Activated naive CD8-positive, alpha-beta T cell treated with anti-CD3 and anti-CD28 coated beads, Interleukin-2, amount 10 ng/mL, durations not matched to agents 7 days and 5 days (primary cell): ENCODE measurements around the gene SHB. TPM values are rescaled to one million over a fixed set of nuclear protein-coding genes. Genes with fewer than 3 reads are reported as not detected.
A peak's percentile ranks its signal among the peaks of the same experiment; 100 is the strongest.
"Not testable (repeated sequence)": the region's sequence is repeated elsewhere in the genome, so short reads cannot be mapped to it uniquely, and the experiment has no call there.

Experiments
- ATAC-seq: fragments of 150-1000 bp; cut with Tn5 transposase; one replicate; pipeline ENCODE4 v1.10.0; 2021; ENCODE audit warnings: low read depth, moderate library complexity
- POLR2A ChIA-PET: fragments of 350-600 bp; sonication (Branson Sonifier 250); formaldehyde crosslinking; loops from one replicate; lab custom pipeline; 2021; ENCODE audit warnings: antibody characterized with exemption; lab: Charles Lee
- DNase-seq: peaks from one replicate; pipeline ENCODE4 v3.0.0; 2021
- H3K27ac Mint-ChIP-seq: one replicate; pipeline ENCODE4 v1.8.0; 2022; ENCODE audit warnings: mild to moderate bottlenecking, mixed read lengths
- H3K27me3 Mint-ChIP-seq: one replicate; pipeline ENCODE4 v1.8.0; 2022; ENCODE audit warnings: mild to moderate bottlenecking, moderate library complexity, mixed read lengths
- H3K36me3 Mint-ChIP-seq: one replicate; pipeline ENCODE4 v1.8.0; 2021; ENCODE audit warnings: mild to moderate bottlenecking, mixed read lengths
- H3K4me1 Mint-ChIP-seq: one replicate; pipeline ENCODE4 v1.8.0; 2021; ENCODE audit warnings: mixed read lengths
- H3K4me3 Mint-ChIP-seq: one replicate; pipeline ENCODE4 v1.8.0; 2022; ENCODE audit warnings: mild to moderate bottlenecking, moderate library complexity, mixed read lengths
- H3K9me3 Mint-ChIP-seq: one replicate; pipeline ENCODE4 v1.8.0; 2021; ENCODE audit warnings: mixed read lengths
- total RNA-seq, 2 experiments: library from RNA; stranded (reverse); gene quantifications; one replicate each; pipeline ENCODE4 v1.2.3, GENCODE V29; 2021

Gene SHB
- total RNA-seq, 2 experiments from 2014 or later, result 0.78 to 1.1 TPM

- H3K4me3 Mint-ChIP-seq, result no peak overlapping the region
- POLR2A ChIA-PET, result no interaction called here
- no peak overlapping the region for H3K27ac Mint-ChIP-seq
- ATAC-seq, result no peak
- peaks cover 11% of the 10 kb centered on the region for H3K4me1 Mint-ChIP-seq
- no peaks in the 10 kb centered on the region for H3K9me3 Mint-ChIP-seq
- H3K36me3 Mint-ChIP-seq, result no peaks in the 10 kb centered on the region
- peaks cover 2% of the 10 kb centered on the region for H3K27me3 Mint-ChIP-seq
- no peak for DNase-seq
Measured at GRCh38 chr9:37967014-37967760, 101.8 kb downstream of the SHB start.

GRCh38 chr9:37966412-37967013, 102.5 kb downstream of the SHB start:
- Mint-ChIP-seq H3K27ac (no peak overlapping the region), H3K4me3 (no peak overlapping the region), H3K27me3 (peaks cover 2% of the 10 kb centered on the region), H3K36me3 (no peaks in the 10 kb centered on the region), H3K4me1 (peaks cover 13% of the 10 kb centered on the region), H3K9me3 (no peaks in the 10 kb centered on the region)
- ATAC-seq (no peak), DNase-seq (no peak)
- POLR2A ChIA-PET, result no interaction called here

GRCh38 chr9:37965676-37966345, 103.2 kb downstream of the SHB start:
- H3K4me1 Mint-ChIP-seq, result peaks cover 20% of the 10 kb centered on the region
- DNase-seq, H3K36me3 Mint-ChIP-seq, H3K27me3 Mint-ChIP-seq, H3K4me3 Mint-ChIP-seq, H3K27ac Mint-ChIP-seq, H3K9me3 Mint-ChIP-seq, POLR2A ChIA-PET: not testable (repeated sequence)
- peak; percentile 49 for ATAC-seq

GRCh38 chr9:37965116-37965515, 103.9 kb downstream of the SHB start:
- POLR2A ChIA-PET, result no interaction called here

GRCh38 chr9:37964740-37965081, 104.3 kb downstream of the SHB start:
- no peaks in the 10 kb centered on the region for H3K9me3 Mint-ChIP-seq
- no peak overlapping the region for H3K27ac Mint-ChIP-seq
- no peaks in the 10 kb centered on the region for H3K36me3 Mint-ChIP-seq
- H3K4me1 Mint-ChIP-seq, result peaks cover 20% of the 10 kb centered on the region
- peaks cover 2% of the 10 kb centered on the region for H3K27me3 Mint-ChIP-seq
- POLR2A ChIA-PET, result no interaction called here
- no peak overlapping the region for H3K4me3 Mint-ChIP-seq
- DNase-seq (no peak), ATAC-seq (no peak)

More at GRCh38 chr9:37965116-37965515, 103.9 kb downstream of the SHB start:
- DNase-seq, result no peak
- peaks cover 2% of the 10 kb centered on the region for H3K27me3 Mint-ChIP-seq
- ATAC-seq, result no peak
- H3K9me3 Mint-ChIP-seq, result no peaks in the 10 kb centered on the region
- no peak overlapping the region for H3K27ac Mint-ChIP-seq
- H3K4me3 Mint-ChIP-seq, result no peak overlapping the region
- peaks cover 20% of the 10 kb centered on the region for H3K4me1 Mint-ChIP-seq
- no peaks in the 10 kb centered on the region for H3K36me3 Mint-ChIP-seq

- DNase-seq (no peak), ATAC-seq (no peak)
- H3K36me3 Mint-ChIP-seq, result no peaks in the 10 kb centered on the region
- H3K4me1 Mint-ChIP-seq, result peaks cover 20% of the 10 kb centered on the region
- POLR2A ChIA-PET, result no interaction called here
- peaks cover 2% of the 10 kb centered on the region for H3K27me3 Mint-ChIP-seq
- no peaks in the 10 kb centered on the region for H3K9me3 Mint-ChIP-seq
- H3K4me3 Mint-ChIP-seq, result no peak overlapping the region
- peak overlapping the region; percentile 20 for H3K27ac Mint-ChIP-seq
Measured at GRCh38 chr9:37963936-37964739, 104.9 kb downstream of the SHB start.

- H3K4me1 Mint-ChIP-seq, result peaks cover 20% of the 10 kb centered on the region
- no peaks in the 10 kb centered on the region for H3K36me3 Mint-ChIP-seq
- no peak overlapping the region for H3K4me3 Mint-ChIP-seq
- POLR2A ChIA-PET, result no interaction called here
- no peaks in the 10 kb centered on the region for H3K9me3 Mint-ChIP-seq
- no peak for DNase-seq
- ATAC-seq, result no peak
- peak overlapping the region; percentile 47 for H3K27ac Mint-ChIP-seq
- no peaks in the 10 kb centered on the region for H3K27me3 Mint-ChIP-seq
Measured at GRCh38 chr9:37961351-37961750, 107.7 kb downstream of the SHB start.

- peaks cover 15% of the 10 kb centered on the region for H3K4me1 Mint-ChIP-seq
- no peaks in the 10 kb centered on the region for H3K36me3 Mint-ChIP-seq
- no peaks in the 10 kb centered on the region for H3K27me3 Mint-ChIP-seq
- POLR2A ChIA-PET, result no interaction called here
- H3K4me3 Mint-ChIP-seq, result no peak overlapping the region
- no peak for ATAC-seq
- no peaks in the 10 kb centered on the region for H3K9me3 Mint-ChIP-seq
- no peak for DNase-seq
- H3K27ac Mint-ChIP-seq, result peak overlapping the region; percentile 47
Measured at GRCh38 chr9:37960631-37961030, 108.4 kb downstream of the SHB start.

- Mint-ChIP-seq H3K9me3 (no peaks in the 10 kb centered on the region), H3K27ac (no peak overlapping the region), H3K36me3 (no peaks in the 10 kb centered on the region), H3K27me3 (no peaks in the 10 kb centered on the region), H3K4me1 (peaks cover 15% of the 10 kb centered on the region), H3K4me3 (no peak overlapping the region)
- ATAC-seq, result no peak
- POLR2A ChIA-PET, result no interaction called here
- no peak for DNase-seq
Measured at GRCh38 chr9:37959976-37960375, 109.1 kb downstream of the SHB start.

- no peaks in the 10 kb centered on the region for H3K36me3 Mint-ChIP-seq
- H3K4me1 Mint-ChIP-seq, result peaks cover 9% of the 10 kb centered on the region
- H3K9me3 Mint-ChIP-seq, result no peaks in the 10 kb centered on the region
- H3K27ac Mint-ChIP-seq, result no peak overlapping the region
- DNase-seq, result no peak
- no peaks in the 10 kb centered on the region for H3K27me3 Mint-ChIP-seq
- POLR2A ChIA-PET, result no interaction called here
- no peak for ATAC-seq
- H3K4me3 Mint-ChIP-seq, result no peak overlapping the region
Measured at GRCh38 chr9:37958154-37958553, 110.9 kb downstream of the SHB start.

- Mint-ChIP-seq H3K36me3 (no peaks in the 10 kb centered on the region), H3K4me3 (no peak overlapping the region), H3K9me3 (no peaks in the 10 kb centered on the region), H3K4me1 (peaks cover 9% of the 10 kb centered on the region), H3K27ac (no peak overlapping the region), H3K27me3 (no peaks in the 10 kb centered on the region)
- DNase-seq (no peak), ATAC-seq (no peak)
- POLR2A ChIA-PET, result no interaction called here
Measured at GRCh38 chr9:37957664-37957953, 111.4 kb downstream of the SHB start.

GRCh38 chr9:37956904-37957663, 111.9 kb downstream of the SHB start:
- ATAC-seq (no peak), DNase-seq (no peak)
- H3K9me3 Mint-ChIP-seq, result no peaks in the 10 kb centered on the region
- H3K4me1 Mint-ChIP-seq, result peaks cover 9% of the 10 kb centered on the region
- no peak overlapping the region for H3K4me3 Mint-ChIP-seq
- POLR2A ChIA-PET, result no interaction called here
- H3K36me3 Mint-ChIP-seq, result no peaks in the 10 kb centered on the region
- no peak overlapping the region for H3K27ac Mint-ChIP-seq
- H3K27me3 Mint-ChIP-seq, result no peaks in the 10 kb centered on the region

GRCh38 chr9:37956423-37956820, 112.6 kb downstream of the SHB start:
- no peaks in the 10 kb centered on the region for H3K36me3 Mint-ChIP-seq
- H3K9me3 Mint-ChIP-seq, result no peaks in the 10 kb centered on the region
- POLR2A ChIA-PET, result no interaction called here
- peaks cover 6% of the 10 kb centered on the region for H3K4me1 Mint-ChIP-seq
- no peak overlapping the region for H3K27ac Mint-ChIP-seq
- DNase-seq, result no peak
- no peak for ATAC-seq
- no peak overlapping the region for H3K4me3 Mint-ChIP-seq
- H3K27me3 Mint-ChIP-seq, result no peaks in the 10 kb centered on the region
